SU-DHL-6 (cell line): ENCODE data around the gene FBXO24.
"Not testable (repeated sequence)": the region's sequence is repeated elsewhere in the genome, so short reads cannot be mapped to it uniquely, and the experiment has no call there.

Experiments
- EZH2phosphoT487 ChIP-seq: fragments of 200-600 bp; sonication (generic), shearing (Covaris generic); conservative IDR thresholded peaks from 2 replicates; pipeline ENCODE4 v1.6.1; 2018; ENCODE audit warnings: mild to moderate bottlenecking, antibody characterized with exemption, low read length, moderate library complexity, mixed read lengths
- TF ChIP-seq, protein P1 (sequence below): fragments of 200-600 bp; sonication (generic); IDR thresholded peaks from one replicate; pipeline ENCODE4 v1.5.1; 2017; ENCODE audit warnings: antibody characterized with exemption, mild to moderate bottlenecking, low read length, moderate library complexity; ENCODE audit not compliant: insufficient read depth, poor library complexity, severe bottlenecking

DNA sequence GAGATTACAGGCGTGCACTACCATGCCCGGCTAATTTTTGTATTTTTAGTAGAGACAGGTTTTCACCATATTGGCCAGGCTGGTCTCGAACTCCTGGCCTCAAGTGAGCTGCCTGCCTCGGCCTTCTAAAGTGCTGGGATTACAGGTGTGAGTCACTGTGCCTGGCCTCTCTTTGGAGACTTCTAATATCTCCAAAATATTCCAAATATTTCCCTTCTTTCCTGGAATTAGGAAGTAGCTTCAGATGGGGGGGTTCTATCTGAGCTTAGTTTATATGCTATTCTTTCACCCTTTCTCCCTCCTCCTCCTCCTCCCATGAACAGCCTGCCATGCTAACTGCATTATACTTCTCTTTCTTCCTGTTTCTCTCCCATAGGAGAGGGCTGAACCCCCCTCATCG, 37.7 kb upstream of the FBXO24 start:
- TF ChIP-seq, protein P1, sequence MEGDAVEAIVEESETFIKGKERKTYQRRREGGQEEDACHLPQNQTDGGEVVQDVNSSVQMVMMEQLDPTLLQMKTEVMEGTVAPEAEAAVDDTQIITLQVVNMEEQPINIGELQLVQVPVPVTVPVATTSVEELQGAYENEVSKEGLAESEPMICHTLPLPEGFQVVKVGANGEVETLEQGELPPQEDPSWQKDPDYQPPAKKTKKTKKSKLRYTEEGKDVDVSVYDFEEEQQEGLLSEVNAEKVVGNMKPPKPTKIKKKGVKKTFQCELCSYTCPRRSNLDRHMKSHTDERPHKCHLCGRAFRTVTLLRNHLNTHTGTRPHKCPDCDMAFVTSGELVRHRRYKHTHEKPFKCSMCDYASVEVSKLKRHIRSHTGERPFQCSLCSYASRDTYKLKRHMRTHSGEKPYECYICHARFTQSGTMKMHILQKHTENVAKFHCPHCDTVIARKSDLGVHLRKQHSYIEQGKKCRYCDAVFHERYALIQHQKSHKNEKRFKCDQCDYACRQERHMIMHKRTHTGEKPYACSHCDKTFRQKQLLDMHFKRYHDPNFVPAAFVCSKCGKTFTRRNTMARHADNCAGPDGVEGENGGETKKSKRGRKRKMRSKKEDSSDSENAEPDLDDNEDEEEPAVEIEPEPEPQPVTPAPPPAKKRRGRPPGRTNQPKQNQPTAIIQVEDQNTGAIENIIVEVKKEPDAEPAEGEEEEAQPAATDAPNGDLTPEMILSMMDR = not testable (repeated sequence)
- TF ChIP-seq EZH2phosphoT487 = not testable (repeated sequence)
